ENCODE data around the gene NCSTN.

Gene NCSTN

DNA sequence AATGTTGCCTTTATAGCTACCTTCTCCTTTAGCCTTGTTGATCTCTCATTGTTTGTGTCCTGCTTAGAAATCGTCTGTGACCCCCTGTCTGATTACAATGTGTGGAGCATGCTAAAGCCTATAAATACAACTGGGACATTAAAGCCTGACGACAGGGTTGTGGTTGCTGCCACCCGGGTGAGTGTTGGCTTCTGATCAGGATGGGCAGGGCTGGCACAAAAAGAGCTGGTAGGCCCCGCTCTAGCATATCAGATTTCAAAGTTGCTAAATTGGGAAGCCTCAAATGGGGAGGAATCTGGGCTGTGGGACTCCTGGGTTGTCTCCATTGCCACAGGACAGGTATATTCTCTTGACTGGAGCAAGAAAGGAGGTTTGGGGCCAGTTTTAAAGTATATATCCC lies 8.4 kb downstream of the NCSTN start:
- no peak for DNase-seq (ENCODE audit: low read depth in 2 of 2)

GRCh38 chr1:160352555-160352954 lies 9.4 kb downstream of the NCSTN start:
- DNase-seq (ENCODE audit: low read depth in 2 of 2), result no peak

GRCh38 chr1:160353223-160353622 lies 10.0 kb downstream of the NCSTN start:
- no peak for DNase-seq (ENCODE audit: low read depth in 2 of 2)

DNA sequence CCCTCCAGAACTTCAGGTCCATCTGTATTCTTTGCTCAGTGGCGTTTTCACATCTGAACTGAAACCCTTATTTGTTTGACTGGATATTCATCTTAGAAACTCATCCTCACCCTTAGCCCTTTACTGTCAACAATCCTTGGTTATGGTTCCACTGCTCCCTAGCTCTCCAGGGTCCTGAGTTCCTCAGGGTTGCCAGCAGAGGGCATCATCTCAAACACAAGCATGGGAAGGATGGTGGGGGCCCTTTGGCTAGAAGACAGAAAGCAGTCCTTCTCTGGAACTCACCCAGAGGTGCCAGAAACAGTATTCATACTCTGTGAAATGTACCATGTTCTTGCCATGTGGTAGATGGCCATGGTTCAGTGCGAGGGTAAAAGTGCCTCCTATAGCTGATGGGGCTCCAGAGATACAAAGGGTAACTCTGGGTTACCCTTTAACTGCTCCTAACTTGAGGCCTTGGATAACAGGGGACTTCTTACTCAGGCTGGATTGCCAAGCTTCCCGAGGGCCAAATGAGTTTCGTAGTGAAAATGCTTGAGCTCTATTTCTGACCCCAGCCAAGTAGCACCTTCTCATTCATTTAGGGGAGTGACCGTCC lies 11.3 kb downstream of the NCSTN start:
- no peak for DNase-seq (ENCODE audit: low read depth in 2 of 2)

- DNase-seq (ENCODE audit: low read depth in 2 of 2), result no peak
These were observed 14.3 kb downstream of the NCSTN start for GRCh38 chr1:160357286-160358002.

DNA sequence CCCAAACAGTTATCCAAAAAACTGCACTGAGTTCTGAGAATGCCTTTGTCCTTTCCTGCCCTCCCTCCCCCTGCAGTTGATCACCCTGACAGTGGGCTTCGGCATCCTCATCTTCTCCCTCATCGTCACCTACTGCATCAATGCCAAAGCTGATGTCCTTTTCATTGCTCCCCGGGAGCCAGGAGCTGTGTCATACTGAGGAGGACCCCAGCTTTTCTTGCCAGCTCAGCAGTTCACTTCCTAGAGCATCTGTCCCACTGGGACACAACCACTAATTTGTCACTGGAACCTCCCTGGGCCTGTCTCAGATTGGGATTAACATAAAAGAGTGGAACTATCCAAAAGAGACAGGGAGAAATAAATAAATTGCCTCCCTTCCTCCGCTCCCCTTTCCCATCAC lies 14.9 kb downstream of the NCSTN start:
- no peak for DNase-seq (ENCODE audit: low read depth in 2 of 2)

GRCh38 chr1:160359559-160360226 lies 16.5 kb downstream of the NCSTN start:
- no peak for DNase-seq (ENCODE audit: low read depth in 2 of 2)

DNA sequence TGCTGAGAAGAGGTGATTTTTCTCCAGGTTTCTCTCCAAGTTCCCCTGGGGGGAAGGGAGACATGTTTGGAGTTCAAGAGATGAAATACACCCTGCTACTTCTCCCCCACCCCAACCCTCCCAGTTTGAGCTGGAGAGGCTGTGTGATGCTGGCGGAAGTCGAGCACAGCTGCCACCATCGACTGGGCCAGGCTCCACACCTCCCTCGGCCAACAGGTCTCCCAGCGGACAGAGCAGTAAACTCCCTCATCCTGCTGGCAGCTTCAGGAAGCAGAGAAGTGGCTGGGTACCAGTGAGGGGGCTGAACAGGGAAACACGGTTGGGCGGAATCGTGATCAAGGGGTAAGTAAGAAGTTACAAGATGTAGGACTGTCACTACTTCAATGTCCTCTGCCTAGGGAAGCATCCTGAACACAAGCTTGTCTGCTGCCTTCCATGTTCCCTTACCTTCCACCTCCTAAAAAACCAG lies 17.1 kb downstream of the NCSTN start:
- DNase-seq (ENCODE audit: low read depth in 2 of 2), result no peak

DNA sequence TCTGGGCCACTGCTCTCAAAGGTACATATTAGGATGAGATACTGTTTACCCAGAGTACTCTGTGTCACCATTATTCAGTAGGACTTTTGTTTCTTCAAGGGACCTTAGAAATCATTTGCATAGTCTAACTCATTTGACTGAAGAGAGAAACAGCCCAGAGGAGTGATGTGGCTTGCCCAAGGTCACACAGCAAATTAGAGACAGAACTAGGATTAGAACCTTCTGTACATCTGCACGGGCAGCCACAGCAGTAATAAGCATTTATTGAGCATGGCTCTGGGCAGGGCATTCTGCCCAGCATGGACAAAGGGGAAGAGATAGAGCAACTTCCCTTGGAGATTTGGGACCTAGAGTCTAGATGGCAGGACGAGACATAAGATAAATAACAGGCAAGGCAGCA lies 18.0 kb downstream of the NCSTN start:
- no peak for DNase-seq (ENCODE audit: low read depth in 2 of 2)

GRCh38 chr1:160361814-160362167 lies 18.6 kb downstream of the NCSTN start:
- no peak for DNase-seq (ENCODE audit: low read depth in 2 of 2)

DNA sequence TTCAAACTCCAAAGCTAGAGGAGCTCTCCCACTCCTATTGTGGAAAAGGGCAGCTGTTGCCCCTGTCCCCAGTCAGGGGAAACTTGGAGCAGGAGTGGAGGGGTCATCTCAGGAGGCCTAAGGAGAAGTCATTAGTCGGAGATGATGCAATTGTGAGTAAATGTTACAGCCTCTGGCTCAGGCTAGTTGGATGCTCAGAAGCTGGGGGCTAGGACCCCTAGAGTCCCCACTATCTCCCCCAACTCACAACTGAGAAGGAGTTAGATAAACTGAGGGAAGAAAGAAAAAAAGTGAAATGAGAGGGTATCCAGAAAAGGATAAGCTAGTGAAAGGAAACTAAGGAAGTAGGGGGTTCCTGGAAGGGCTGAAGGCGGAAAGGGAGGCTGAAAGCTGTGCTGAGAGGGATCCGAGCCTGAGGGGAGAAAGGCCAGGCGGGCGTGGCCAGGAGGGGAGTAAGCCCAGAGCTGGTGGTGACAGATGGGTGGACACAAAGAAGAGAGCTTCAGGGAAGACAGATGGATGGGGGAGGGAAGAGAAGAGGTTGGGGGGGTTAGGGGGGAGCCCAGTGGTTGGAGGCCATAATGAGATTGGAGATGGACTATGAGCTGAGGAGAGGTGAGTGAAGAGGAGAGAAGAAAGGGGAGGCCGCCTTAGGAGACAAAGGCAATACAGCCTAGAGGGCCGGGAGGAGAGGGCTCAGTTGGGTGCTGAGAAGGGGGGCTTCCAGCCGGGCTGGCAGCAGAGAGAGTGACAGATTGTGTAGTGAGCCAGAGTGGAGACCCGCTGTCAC lies 19.2 kb downstream of the NCSTN start:
- no peak for DNase-seq (ENCODE audit: low read depth in 2 of 2)

DNA sequence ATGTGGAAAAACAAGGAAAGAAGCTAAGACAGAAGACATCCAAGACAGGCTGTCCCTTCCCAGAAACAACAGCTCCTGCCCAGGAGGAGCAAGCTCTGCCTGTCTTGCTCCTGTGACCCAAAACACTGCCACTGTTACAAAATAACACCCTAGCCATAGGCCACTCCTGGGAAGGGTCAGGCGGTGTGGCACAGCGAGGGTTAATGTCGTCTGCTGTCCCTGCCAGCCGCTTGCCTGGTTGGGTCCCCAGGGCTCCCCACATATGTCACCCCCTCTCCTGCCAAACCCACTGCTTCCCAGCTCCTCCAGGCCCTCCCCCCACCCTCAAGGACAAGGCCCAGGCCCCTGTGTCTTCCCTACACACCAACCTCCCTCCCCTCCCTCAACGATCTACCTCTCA lies 19.8 kb downstream of the NCSTN start:
- no peak for DNase-seq (ENCODE audit: low read depth in 2 of 2)

GRCh38 chr1:160363951-160364735 lies 21.0 kb downstream of the NCSTN start:
- DNase-seq (ENCODE audit: low read depth in 2 of 2), result no peak

GRCh38 chr1:160365325-160365724 lies 22.1 kb downstream of the NCSTN start:
- no peak for DNase-seq (ENCODE audit: low read depth in 2 of 2)

GRCh38 chr1:160366731-160367515 lies 23.7 kb downstream of the NCSTN start, which contains the start of gene NHLH1:
Gene NHLH1 (plus strand): TSS chr1:160367071. CDS start chr1:160370732, 3,661 bp downstream.
- no peak for DNase-seq (ENCODE audit: low read depth in 2 of 2)

- DNase-seq (ENCODE audit: low read depth in 2 of 2), result no peak
These were observed 24.3 kb downstream of the NCSTN start for GRCh38 chr1:160367516-160367900.

GRCh38 chr1:160367934-160368923 lies 25.0 kb downstream of the NCSTN start:
- DNase-seq (ENCODE audit: low read depth in 2 of 2), result no peak

- DNase-seq (ENCODE audit: low read depth in 2 of 2), result no peak
These were observed 25.9 kb downstream of the NCSTN start for GRCh38 chr1:160369087-160369486.

GRCh38 chr1:160370561-160371345 lies 27.6 kb downstream of the NCSTN start:
- no peak for DNase-seq (ENCODE audit: low read depth in 2 of 2)

All from stimulated activated CD8-positive, alpha-beta memory T cell treated with anti-CD3 and anti-CD28 coated beads, Interleukin-7, amount 100 ng/mL, for 1 hour (primary cell).